ENCODE data around the gene ADAM15.

The ADAM15 gene

GRCh38 chr1:155086856-155087535 lies 35.9 kb downstream of the ADAM15 start:
- DNase-seq (ENCODE audit: low spot score): no peak

GRCh38 chr1:155091071-155092051 lies 40.2 kb downstream of the ADAM15 start:
- DNase-seq (ENCODE audit: low spot score): peak; percentile 71

GRCh38 chr1:155092131-155092530 lies 41.0 kb downstream of the ADAM15 start:
- DNase-seq (ENCODE audit: low spot score): no peak

GRCh38 chr1:155092641-155093040 lies 41.5 kb downstream of the ADAM15 start:
- no peak for DNase-seq (ENCODE audit: low spot score)

- no peak for DNase-seq (ENCODE audit: low spot score)
Observed at GRCh38 chr1:155093911-155094621, 43.0 kb downstream of the ADAM15 start.

- DNase-seq (ENCODE audit: low spot score): no peak
Observed at GRCh38 chr1:155094622-155094948, 43.5 kb downstream of the ADAM15 start.

GRCh38 chr1:155099331-155099730 lies 48.2 kb downstream of the ADAM15 start:
- DNase-seq (ENCODE audit: low spot score): no peak

- no peak for DNase-seq (ENCODE audit: low spot score)
Observed at GRCh38 chr1:155103325-155103724, 52.2 kb downstream of the ADAM15 start.

- DNase-seq (ENCODE audit: low spot score): no peak
Observed at GRCh38 chr1:155104605-155105534, 53.8 kb downstream of the ADAM15 start.

GRCh38 chr1:155105604-155106011 lies 54.5 kb downstream of the ADAM15 start:
- DNase-seq (ENCODE audit: low spot score): no peak

GRCh38 chr1:155106862-155107261 lies 55.7 kb downstream of the ADAM15 start:
- no peak for DNase-seq (ENCODE audit: low spot score)

- DNase-seq (ENCODE audit: low spot score): no peak
Observed at GRCh38 chr1:155107309-155108264, 56.5 kb downstream of the ADAM15 start.

- DNase-seq (ENCODE audit: low spot score): no peak
Observed at GRCh38 chr1:155108296-155108695, 57.2 kb downstream of the ADAM15 start.

- no peak for DNase-seq (ENCODE audit: low spot score)
Observed at GRCh38 chr1:155110381-155110780, 59.3 kb downstream of the ADAM15 start.

GRCh38 chr1:155110826-155111225 lies 59.7 kb downstream of the ADAM15 start:
- DNase-seq (ENCODE audit: low spot score): no peak

Data from COLO829 (cell line).